CD4-positive, alpha-beta T cell treated with Interleukin-6 at 100 ng/mL for 8 hours (primary cell): Measurements from ENCODE around the gene CCDC102B.
"Not testable (repeated sequence)": the region's sequence is repeated elsewhere in the genome, so short reads cannot be mapped to it uniquely, and the experiment has no call there.

Source experiments
- DNase-seq: peaks from one replicate; pipeline ENCODE4 v3.0.0-alpha.2; 2020; ENCODE audit warnings: mixed read lengths, low spot score

CCDC102B gene

DNA sequence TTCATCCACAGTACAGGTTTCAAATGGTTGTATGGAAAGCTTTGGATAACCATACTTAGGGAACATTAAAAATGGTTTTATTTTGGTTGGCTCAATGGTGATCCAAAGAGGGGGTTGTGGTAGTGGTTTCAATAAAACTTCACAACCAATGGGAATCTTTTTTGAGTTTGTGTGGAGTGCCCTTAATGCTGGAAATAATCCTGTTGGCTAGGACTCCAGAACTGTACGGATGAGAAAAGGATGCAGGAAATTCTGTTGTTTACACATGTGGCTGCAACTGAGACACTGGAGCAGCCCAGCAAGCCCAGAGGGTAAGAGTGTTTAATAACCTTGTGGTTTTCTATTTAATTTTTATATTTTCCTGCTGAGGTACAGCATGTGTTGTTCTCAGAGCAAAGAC lies at the start of gene CCDC102B:
TSS of gene CCDC102B (plus strand) at position 210 of the 400 bp plus-strand sequence. CDS start 38,684 bp downstream, outside the sequence.
- no peak for DNase-seq

DNA sequence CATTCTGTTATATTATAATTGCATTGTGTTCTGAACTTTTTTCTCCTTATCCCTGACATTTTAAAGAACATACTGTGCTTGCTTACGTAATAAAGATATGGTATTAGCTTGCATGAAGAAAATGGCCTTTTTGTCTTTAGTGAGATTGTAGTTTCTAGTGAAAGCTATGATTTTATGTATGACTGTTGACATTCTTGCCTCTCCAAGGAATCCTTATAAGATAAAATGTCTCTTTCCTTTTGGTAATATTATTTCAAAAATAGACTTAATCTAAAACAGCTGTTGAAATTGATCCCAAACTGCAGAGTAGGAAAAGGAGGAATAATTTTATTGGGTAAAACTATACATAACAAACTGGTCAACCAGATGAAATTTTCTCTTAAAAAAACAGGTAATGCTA lies 40.8 kb upstream of the CCDC102B start:
- DNase-seq: no peak

DNA sequence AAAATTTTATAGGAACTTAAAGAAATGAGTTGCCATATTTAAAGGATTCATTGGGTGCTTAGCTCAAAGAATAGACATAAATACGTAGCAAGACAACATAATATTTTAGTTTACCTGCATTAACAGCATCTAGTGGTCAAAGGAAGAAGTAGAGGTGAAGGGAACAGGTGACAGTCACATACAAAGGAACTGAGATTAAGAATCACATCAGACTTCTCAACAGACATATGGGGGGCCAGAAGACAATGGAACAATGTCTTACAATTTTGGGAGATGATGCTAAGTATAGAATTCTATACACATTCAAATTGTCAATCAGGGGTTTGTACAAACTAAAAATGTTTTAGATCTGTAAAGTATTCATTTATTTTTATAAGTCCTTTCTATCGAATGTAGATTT lies 38.6 kb upstream of the CCDC102B start:
- DNase-seq: no peak

DNA sequence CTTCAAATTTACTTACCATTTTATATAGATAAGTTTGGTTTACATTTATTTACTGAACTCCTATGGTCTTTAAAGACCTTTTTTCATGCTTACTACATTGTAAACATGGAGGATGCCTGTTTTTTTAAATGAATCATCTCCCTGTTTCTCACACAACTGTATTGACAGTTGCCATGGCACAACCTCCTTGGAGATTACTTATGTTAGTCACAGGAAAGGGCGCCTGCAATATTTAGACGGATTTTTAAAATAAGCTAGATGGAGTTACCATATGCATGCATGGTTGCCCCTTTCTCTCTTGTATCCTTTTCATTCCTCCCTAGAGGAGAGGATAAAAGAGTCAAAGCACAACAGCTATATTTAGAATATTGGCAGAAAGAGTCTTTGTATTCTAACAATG lies 34.8 kb upstream of the CCDC102B start:
- no peak for DNase-seq

DNA sequence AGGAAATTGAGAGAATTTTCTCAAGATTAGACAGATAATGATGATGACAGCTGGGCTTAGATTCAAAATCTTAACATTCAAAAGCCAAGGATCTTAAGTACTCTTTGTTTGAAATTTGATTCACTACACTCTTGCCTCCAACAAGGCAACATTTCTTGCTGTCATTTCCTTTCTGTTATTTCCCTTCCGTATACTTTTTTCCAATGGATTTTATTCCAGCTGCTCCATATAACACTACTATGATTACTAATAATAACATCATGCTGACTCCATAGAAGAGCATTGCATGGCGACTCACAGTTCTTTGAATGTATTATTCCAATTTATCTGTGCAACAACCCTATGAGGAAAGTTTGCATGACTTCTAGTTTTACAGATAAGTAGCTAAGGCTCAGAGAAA lies 33.9 kb upstream of the CCDC102B start:
- no peak for DNase-seq

DNA sequence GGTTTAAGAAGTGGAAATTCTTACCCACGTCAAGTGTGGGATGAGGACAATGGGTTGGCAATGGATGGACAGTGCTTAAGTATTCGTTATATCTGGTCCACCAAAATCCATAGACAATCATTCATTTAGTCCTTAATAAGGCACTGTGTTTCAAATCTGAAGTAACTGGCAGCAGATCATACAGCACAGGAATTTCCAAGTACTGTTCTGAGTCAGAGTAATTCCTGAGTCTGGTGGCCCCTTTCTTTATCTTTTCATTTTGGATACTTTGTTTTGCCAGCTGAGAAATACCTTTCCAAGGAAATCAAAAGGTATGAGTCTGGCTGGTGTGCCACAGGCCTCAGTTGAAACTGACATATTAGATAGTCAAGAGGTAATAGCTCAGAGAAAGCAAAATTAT lies 31.4 kb upstream of the CCDC102B start:
- no peak for DNase-seq

DNA sequence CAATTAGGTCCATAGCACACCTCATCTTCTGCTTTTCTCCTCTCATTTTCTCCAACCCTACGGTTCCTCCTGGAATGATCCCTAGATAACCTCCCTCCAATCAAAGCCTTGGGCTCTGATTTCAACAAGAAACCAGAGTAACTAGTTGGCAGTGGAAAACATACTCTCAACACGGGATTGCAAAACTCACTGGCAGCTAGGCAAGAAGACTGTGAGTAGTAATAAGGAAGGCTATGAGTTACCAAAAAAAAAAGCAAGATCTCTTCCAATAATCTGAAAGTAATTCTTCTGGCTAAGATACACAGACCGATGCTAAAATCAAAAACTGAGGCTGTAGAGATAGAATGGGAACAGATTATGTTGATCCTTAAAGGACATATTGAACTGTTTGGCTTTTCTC lies 28.4 kb upstream of the CCDC102B start:
- no peak for DNase-seq

DNA sequence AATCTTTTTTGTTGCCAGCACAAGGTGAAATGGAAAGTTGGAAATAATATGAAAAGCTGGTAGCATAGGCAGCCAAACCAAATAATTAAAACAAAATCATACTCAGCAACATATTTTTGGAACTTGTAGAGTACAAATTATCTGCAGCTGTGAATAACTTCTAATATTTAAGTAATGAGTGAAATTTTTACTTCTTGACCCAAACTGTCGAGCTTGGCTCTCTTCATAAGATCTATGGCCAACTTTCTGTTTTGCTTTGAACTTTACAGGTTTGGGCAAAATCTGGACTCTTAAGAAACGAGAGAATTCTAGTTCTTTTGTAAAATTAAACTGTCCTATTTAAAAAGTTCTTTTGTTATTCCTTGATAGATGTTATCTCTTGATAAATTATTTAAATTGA lies 25.6 kb upstream of the CCDC102B start:
- DNase-seq: no peak

DNA sequence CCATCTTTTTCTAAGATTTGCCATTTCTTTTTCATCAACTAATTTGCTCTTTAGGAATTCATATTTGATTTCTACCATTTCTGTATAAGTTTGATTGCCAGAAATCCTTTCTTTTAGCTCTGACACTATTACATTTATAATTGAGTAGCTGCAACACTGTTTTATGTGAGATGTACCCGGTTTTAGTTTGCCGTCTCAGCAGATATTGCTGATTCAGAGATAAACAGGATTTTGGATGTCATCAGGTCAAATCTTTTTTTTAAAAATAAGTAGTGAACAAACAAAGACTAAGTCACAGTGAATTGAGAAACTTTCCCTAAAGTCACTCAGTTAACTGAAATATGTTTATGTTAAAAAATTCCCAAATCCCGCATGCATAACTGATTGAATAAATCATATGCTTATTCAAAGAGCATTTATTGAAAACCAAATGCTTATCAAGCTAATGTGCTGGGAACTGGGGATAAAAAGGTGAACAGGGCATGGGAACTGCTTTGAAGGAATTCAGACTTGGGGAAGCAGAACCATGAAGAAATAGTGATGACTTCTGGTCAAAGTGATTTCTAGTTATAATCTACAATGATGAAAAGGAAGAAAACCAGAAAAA lies 19.5 kb upstream of the CCDC102B start:
- DNase-seq: no peak

DNA sequence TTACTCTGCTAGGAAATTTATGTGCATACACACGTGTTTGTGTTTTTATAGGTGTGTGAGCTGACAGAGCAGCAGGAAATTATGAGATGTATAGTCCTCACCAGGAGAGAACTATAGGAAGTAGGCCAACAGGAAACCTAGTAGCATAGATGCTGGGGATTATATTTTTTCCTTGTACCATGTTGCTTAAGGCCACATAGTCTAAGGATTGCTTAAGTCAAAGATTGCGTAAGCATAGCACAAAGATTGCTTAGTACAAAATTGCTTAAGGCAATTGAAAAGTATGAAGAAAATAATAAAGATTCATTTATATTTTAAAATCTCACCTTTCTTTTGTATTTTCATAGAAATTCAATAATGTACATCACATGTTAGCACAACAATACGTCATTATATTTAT lies 18.7 kb upstream of the CCDC102B start:
- DNase-seq: no peak

DNA sequence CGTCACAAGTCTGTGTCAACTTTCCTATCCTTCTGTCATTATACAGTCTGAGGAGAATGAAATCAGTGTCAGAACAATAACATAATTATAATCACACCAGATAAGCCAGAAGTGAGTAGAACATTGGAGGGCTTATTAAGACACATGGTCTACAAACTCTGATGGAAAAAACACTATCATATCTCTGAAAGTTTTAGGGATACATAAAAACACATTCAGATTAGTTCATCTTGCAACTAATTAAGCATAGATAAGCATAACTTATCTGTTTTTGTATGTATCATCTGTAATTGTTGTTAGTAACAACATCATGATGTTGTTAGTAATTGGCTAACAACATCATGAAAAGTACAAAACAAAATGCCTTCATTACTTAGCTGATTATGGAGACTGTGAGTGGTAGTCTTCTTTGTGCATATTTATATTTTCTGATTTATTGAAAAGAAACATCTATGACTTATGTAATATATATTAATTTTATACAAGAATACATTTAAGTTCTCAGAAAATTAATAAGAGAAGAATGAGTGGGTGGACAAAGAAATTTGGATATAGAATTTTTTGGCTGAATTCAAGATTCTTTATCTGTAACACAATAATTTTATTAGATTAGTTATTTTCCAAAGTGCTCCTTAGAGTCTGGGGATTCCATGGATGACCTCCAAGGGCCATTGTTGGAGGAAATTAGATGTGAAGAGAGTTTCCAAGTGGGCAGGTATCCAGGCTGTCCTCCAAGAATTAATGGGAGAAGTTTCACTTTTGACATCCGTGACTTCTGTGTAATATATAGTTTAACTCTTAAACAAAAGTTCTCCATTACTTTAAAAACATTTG lies 16.9 kb upstream of the CCDC102B start:
- DNase-seq: no peak

DNA sequence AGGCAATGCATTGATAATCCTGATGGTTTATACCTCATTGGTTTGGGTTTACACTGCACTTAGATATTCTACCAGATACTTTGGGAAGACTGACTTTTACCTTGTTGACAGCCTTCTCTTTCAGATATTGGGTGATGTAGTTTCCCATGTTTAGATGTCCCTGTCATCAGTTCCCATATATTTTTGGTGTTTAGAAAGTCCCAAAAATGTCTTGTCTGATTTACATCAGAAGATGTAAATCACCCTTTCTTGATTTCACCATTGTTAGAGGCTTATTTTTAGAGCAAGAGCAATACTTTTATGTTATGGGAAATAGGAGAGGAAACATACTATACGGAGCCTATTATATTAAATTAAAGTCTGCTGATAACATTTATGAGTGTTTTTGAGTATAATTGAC lies 14.4 kb upstream of the CCDC102B start:
- no peak for DNase-seq

DNA sequence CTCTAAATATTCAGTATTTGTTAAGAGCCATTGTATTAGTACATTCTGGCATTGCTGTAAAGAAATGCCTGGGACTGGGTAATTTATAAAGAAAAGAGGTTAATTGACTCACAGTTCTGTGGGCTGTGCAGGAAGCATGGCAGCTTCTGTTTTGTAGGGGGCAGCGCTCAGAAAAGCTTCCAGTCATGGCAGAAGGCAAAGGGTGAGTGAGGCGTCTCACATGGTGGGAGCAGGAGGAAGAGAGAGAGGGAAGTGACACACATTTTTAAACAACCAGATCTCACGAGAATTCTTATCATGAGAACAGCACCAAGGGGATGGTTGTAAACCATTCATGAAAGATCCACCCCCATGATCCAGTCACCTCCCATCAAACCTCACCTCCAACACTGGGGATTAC lies 13.8 kb upstream of the CCDC102B start:
- DNase-seq: no peak

DNA sequence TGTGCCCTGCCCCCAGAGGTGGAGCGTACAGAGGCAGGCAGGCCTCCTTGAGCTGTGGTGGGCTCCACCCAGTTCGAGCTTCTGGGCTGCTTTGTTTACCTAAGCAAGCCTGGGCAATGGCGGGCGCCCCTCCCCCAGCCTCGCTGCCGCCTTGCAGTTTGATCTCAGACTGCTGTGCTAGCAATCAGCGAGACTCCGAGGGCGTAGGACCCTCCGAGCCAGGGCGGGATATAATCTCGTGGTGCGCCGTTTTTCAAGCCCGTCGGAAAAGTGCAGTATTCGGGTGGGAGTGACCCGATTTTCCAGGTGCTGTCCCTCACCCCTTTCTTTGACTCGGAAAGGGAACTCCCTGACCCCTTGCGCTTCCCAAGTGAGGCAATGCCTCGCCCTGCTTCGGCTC lies 7.6 kb upstream of the CCDC102B start:
- not testable (repeated sequence) for DNase-seq

DNA sequence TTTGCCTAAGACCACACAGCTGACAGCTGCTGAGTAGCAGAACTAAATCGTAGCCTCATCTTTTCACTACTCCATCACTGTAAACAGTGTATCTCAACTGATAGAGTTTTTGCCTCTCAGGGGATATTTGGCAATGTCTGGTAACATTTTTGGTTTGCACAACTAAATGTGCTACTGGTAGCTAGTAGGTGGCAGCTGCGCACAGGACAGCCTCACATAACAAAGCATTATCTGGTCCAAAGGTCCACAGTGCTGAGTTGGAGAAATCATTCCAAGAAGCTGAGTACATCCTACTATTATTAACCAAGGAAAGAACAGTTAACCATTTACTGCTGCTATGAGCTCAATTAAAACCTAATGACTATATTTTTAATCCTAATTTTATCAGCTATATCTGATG lies 6.1 kb upstream of the CCDC102B start:
- no peak for DNase-seq

DNA sequence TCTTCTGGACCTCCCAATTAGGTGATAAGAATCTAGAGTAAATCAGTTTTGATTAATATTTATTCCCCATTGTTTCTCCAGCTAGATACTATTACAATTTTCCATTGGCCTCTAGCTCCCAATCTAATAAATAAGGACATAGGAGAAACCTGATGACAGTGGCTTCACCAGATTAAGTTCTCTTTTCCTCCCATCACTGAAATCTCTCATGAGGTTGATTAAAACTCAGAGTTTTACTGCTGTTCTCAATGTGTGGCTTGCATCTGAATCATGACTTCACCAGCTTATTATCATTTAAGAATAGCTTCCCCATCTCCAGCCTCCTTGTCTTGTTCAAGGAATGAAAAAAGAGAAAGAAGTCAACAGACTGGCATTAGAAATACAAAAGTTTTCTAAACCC lies 3.9 kb upstream of the CCDC102B start:
- DNase-seq: no peak

DNA sequence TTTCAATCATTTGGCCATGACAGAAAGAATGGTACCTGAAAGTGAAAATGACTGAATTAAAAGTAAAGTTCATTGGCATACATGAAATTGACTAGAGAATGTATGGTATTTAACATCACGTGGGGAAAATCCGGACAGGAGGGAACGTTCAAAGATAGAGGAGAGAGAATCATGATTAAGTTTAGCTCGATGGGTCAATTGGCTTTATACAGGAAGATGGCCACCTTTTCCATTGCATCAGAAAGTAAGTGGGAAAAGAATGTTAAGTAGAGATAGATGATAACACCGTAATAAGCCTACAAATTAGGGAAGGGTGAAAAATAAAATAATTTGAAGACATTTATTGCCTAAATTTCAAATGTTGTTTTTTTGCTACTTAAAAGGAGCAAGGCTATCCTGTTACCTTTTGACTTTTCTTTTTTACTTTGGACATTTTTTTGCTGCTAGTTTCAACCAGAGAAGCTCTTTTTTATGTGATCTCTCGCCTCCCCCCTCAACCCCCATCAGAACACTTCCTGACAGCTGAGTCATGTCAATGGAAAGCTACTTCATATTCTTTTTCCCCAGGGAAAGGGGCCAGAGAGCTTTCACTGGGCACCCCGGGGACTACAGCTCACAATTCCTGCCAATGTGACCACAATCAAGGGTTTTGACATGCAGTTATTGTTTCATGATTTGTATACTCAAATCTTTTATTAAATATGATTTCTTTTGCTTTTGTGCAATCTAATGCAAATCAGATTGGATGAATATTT lies 767 bp upstream of the CCDC102B start:
- DNase-seq: no peak

DNA sequence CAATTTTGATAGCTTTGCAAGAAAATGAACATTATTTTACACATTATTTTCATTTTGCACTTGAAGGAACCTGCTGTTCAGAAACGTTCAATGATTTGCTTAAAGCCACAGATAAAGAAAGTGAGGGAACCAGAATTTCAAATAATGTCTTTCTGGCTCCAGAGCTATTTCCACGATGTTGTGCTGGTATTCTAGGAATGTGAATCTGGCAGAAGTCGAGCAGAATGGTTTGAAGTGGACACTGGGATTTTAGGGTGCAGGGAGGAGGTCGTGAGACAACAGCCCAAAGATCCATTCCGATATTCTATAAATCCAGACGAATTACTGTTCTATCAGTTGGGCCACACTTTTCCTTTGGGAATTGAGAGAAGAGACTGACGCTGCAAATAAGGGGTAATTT lies 2.2 kb downstream of the CCDC102B start:
- no peak for DNase-seq

DNA sequence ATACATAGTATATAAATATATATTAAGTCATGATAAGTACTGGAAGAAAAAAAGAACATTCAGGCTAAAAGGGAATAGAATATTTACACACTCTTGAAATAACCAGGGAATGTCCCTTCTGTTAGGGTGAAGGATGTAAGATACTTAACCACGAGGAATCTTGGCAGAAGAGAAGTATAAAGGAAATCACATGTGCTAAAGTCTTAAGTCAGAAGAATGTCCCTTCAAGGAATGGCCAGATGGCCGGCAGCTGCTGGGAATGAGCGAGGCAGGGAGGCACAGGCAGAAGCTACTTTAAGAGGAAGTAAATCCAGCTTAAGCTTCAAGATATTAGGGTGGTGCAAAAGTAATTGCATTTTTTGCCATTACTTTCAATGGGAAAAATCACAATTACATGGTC lies 5.5 kb downstream of the CCDC102B start:
- DNase-seq: no peak

DNA sequence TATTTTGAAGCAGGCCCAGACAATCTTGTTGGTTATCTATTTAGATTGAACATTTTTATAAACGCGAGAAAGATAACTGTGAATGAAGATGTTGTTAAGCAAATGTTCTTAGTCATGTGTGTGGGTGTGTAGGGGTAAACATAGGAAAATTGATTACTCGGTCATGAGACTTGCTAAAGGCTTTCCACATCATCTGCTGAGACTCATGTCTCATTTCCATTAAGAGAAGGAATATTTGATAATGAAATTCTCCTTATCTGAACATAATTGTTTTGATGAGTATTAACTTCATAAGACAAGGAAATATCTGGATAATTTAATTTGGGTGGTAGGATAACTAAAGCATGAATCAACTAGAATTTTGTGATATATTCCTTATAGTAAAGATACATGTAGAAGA lies 19.7 kb downstream of the CCDC102B start:
- DNase-seq: no peak

DNA sequence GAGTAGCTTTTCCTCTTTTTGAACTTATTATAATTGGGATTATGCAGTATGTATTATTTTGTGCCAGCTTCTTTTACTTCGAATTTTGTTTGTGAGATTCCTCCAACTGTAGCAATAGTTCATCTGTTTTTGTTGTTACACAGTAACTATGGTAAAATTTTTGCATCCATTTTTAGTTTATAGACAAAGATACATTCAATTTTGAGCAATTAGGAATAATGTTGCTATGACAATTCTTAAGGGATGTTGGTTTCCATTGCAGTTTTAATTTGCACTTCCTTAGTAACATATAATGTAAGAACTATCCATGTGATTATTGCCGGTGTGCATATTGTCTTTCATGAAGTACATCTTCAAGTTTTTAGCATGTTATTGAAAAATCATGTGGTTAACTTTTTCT lies 20.7 kb downstream of the CCDC102B start:
- DNase-seq: no peak

DNA sequence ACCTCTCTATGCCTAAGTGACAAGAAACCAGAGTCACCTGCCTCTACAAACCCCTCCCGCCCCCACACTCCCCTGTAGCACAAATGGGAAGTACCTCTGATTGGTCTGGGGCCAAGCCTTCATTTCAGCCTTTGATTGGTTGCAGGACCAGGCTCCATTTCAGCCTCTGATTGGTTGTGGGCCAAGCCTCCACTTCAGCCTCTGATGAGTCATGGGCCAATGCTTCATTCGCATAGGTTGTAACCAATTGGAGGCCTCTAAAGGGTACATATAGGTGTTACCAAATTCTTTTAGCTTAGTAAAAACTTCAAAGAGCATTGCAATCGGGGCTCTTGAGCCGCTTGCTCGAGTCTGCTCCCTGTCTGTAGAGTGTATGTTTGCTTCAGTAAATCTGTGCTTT lies 25.0 kb downstream of the CCDC102B start:
- no peak for DNase-seq

DNA sequence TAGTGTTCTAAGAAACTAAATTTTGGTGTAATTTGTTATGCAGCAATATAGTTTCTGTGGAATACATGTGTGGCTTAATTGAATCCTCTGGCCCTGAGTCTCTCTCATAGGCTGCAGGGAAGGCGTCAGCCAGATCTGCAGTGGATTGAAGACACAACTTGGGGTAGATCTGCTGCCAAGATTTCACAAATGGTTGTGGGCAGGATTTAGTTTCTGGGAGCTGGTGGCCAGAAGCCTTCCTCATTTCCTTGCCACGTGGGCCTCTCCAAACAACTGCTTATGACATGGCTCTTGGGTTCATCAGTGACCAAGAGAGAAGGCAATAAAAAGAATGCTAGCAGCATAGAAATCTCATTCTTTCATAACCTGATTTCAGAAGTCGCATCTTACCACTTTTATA lies 28.2 kb downstream of the CCDC102B start:
- no peak for DNase-seq
